GM10266 (cell line): ENCODE data around the gene ELF1.
A peak's percentile ranks its signal among the peaks of the same experiment; 100 is the strongest.

ENCODE experiments used
- DNase-seq: peaks from one replicate; pipeline ENCODE4 v3.0.0; 2012; ENCODE audit errors: extremely low spot score
- TF ChIP-seq, protein P1 (sequence below): IDR thresholded peaks from 2 replicates; pipeline ENCODE4 v1.5.1; 2012; ENCODE audit warnings: mild to moderate bottlenecking, low read depth; ENCODE audit not compliant: control insufficient read depth, insufficient read depth; ENCODE audit errors: missing control alignments

ELF1 gene

GRCh38 chr13:41013835-41014234 lies 5.3 kb downstream of the ELF1 start:
- TF ChIP-seq, protein P1, sequence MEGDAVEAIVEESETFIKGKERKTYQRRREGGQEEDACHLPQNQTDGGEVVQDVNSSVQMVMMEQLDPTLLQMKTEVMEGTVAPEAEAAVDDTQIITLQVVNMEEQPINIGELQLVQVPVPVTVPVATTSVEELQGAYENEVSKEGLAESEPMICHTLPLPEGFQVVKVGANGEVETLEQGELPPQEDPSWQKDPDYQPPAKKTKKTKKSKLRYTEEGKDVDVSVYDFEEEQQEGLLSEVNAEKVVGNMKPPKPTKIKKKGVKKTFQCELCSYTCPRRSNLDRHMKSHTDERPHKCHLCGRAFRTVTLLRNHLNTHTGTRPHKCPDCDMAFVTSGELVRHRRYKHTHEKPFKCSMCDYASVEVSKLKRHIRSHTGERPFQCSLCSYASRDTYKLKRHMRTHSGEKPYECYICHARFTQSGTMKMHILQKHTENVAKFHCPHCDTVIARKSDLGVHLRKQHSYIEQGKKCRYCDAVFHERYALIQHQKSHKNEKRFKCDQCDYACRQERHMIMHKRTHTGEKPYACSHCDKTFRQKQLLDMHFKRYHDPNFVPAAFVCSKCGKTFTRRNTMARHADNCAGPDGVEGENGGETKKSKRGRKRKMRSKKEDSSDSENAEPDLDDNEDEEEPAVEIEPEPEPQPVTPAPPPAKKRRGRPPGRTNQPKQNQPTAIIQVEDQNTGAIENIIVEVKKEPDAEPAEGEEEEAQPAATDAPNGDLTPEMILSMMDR = no peak

DNA sequence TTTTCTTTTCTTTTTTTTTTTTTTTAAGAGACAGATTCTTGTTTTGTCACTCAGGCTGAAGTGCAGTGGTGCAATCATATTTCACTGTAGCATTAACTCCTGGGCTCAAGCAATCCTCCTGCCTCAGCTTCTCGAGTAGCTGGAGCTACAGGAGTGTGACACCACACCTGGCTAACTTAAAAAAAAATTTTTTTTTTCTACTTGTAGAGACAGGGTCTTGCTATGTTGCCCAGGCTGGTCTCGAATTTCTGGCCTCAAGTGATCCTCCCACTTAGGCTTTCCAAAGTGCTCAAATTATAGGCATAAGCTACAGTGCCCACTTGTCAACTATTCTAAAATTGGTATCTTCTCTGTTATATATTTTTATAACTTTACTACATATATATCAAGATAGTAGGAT lies 6.6 kb downstream of the ELF1 start:
- no peak for DNase-seq
- TF ChIP-seq, protein P1 = no peak

More at GRCh38 chr13:41013835-41014234, 5.3 kb downstream of the ELF1 start:
- DNase-seq = no peak

DNA sequence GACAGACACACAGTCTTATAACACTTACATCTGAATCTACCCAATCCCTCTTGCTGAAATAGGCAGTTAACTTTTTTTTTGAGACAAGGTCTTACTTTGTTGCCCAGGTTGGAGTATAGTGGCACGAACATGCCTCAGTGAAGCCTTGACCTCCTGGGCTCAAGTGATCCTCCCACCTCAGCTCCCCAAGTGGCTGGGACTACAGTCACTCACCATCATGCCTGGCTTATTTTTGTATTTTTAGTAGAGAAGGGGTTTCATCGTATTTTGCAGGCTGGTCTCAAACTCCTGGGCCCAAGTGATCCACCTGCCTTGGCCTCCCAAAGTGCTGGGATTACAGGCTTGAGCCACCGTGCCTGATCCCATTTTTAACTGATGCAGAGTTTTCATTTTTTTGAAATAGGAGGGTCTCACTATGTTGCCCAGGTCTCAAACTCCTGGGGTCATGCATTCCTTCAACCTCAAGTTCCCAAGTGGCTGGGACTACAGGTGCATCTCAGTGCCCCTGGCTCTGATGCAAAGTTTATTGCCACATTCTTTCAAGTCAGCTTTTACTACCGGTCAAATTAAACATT lies 7.6 kb downstream of the ELF1 start:
- no peak for DNase-seq
- TF ChIP-seq, protein P1 = no peak

- DNase-seq = peak; percentile 10
- TF ChIP-seq, protein P1 = no peak
These were observed 10.7 kb downstream of the ELF1 start for GRCh38 chr13:41008349-41008980.

GRCh38 chr13:41007744-41008128 lies 11.4 kb downstream of the ELF1 start:
- TF ChIP-seq, protein P1 = no peak
- no peak for DNase-seq

GRCh38 chr13:41006978-41007743 lies 12.0 kb downstream of the ELF1 start:
- TF ChIP-seq, protein P1 = no peak
- no peak for DNase-seq

GRCh38 chr13:41006306-41006705 lies 12.8 kb downstream of the ELF1 start:
- no peak for DNase-seq
- TF ChIP-seq, protein P1 = no peak
